GM18868 (cell line): ENCODE data around the gene LRRC36.
A peak's percentile ranks its signal among the peaks of the same experiment; 100 is the strongest.
"Not testable (repeated sequence)": the region's sequence is repeated elsewhere in the genome, so short reads cannot be mapped to it uniquely, and the experiment has no call there.

Experiments
- ATAC-seq: cut with Tn5 transposase; IDR thresholded peaks from one replicate; pipeline ENCODE4 v1.9.1; 2021; ENCODE audit warnings: mild to moderate bottlenecking, moderate library complexity; ENCODE audit not compliant: unreplicated experiment

The LRRC36 gene

DNA sequence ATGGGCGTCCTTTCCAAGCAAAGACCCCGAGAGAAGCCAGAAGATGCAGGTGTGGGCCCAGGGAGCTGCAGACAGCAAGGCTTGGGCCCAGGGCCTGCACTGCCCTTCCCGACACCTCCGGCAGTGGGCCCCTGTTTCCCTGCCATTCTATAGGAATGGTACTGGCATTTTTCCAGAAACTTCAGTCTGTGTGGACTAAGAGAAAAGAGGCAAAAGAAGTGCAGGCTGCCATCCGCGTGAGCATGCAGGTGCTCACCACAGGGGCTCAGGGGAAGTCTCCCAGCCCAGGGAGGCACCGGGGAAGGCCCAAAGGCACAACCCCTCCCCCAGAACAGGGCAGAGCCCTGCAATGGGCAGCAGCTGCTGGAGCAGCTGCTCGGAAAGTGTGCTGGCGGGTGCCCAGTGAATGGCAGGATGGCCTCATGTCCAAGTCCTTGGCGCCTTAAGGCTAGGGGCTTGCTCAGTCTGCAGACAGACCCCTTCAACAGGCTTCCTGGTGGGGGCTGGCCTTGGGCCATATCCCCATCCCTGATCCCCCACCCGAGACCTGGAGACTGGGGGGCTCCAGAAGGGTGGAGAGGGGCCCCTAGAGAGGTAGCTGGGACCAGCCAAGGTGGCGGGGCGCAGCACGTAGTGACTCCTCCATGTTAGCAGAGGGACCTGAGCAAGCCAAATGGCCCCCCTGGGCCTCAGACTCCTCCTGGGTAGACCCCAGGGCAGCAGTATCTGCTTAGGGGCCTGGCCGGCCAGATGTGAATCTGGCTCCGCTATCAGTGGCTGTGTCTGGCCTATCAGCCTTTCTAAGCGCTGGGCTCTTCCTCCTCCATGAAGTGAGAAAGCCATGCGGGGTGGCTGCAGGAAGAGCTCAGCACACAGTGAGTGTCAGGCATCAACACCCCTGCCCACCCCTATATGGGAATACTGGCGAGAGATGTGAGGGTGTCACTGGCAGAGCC lies 73.4 kb downstream of the LRRC36 start:
- ATAC-seq, result no peak

DNA sequence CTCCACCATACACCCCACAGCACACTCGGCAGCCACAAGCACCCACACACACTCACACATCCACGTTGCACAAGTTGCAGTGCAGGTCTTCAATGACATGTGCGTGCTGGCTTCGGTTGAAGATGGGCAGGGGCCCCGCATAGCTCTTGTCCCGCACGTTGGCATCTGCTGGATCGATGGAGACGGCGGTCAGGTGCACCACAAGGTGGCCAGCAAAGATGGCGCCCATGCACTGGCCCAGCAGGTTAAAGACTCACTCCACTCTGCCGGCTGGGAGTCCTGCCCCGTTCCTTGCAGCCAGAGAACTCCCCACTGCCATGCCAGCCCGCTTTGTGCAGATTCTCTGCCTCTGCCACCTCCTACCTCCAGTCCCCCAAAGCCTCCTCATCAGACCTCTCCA lies 74.3 kb downstream of the LRRC36 start:
- no peak for ATAC-seq

- ATAC-seq, result no peak
These were observed 77.5 kb downstream of the LRRC36 start for GRCh38 chr16:67403976-67404555.

DNA sequence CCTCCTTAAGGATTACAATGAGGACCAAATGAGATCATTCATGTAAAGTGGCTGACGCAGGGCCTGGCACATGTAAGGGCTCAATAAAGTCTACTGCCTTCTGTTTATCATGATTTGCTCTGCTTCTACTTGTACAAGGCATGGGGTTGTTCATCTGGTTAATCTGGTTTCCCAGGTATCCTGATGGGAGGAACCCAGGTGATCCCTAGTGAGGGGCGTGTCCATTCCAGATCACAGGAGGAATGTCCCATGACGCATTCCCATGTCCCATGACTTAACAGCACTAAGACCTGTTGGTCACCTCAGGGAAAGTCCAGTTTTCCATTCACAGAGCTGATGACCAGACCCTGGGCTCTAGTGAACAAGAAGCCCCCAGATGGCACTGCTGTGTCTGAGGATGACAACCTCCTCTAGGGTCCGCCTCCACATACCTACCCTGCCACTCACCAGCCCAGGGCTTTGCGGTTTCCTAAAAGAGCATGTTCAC lies 78.2 kb downstream of the LRRC36 start:
- no peak for ATAC-seq

GRCh38 chr16:67405336-67405735 lies 78.7 kb downstream of the LRRC36 start:
- no peak for ATAC-seq

DNA sequence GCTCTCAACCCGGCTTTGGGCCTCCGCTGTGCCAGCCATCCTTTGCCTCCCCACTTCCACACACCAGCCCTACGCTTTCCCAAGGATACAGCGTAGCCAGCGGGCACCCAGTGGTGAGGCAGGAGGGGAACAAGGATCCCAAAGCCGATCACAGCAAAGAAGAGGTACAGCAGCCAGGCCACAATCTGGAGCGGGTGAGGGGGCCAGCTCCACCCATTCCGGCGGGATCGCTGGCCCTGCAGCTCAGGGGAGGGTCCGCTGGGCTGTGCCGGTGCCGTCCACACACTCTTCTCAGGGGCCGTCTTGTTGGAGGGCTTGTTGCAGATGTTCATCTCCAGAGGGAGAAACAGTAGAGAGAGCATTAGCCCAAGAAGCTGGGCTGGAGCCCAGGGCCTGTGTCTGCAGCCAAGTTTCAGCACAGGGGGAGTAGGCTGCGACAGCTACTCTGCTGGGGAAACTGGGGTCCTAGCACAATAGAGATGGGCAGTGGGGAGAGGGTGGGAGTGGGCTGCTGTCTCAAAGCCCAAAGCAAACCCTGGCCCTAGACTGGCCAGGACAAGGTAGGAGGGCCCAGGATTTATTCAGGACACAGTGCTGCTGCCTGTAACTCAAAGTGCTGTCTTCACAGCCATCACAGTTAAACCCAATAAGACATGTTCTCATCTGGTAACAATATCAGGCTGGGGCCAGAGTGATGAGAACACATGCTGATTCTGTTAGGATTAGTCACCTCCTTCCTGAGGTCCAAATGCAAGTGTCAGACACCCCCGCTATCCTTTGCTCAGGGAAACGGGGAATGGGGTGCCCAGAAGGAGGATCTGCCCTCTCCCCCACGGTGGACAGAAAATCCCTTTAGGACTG lies 79.7 kb downstream of the LRRC36 start:
- no peak for ATAC-seq

- no peak for ATAC-seq
These were observed 80.7 kb downstream of the LRRC36 start for GRCh38 chr16:67407176-67407787.

DNA sequence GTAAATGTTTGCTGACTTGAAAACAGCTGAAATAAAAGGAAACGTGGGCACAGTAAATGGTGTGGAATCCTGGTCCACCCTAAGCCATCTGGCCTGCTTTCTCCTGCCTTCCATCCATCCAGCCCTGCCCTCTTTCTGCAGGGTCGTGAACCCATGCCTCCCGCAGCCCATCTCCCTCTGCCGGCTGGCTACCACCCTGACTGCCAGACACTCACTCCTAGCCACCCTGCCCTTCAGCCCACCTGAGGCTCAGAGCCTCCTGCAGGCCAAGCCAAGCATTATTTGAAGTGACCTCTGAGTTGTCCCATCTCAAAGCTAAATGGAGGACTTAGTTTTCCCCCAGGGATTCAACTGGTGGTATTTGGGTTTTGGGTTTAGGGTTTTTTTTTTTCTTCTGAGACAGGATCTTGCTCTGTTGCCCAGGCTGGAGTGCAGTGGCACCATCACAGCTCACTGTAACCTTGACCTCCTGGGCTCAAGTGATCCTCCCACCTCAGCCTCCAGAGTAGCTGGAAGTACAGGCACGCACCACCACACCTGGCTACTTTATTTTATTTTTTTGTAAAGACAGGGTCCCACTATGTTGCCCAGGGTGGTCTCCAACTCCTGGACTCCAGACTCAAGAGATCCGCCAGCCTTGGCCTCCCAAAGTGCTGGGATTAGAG lies 81.3 kb downstream of the LRRC36 start:
- ATAC-seq, result no peak

GRCh38 chr16:67409631-67410030 lies 83.0 kb downstream of the LRRC36 start:
- no peak for ATAC-seq

GRCh38 chr16:67411339-67411738 lies 84.7 kb downstream of the LRRC36 start:
- ATAC-seq, result no peak

GRCh38 chr16:67412294-67412693 lies 85.7 kb downstream of the LRRC36 start:
- ATAC-seq, result no peak

- ATAC-seq, result no peak
These were observed 87.6 kb downstream of the LRRC36 start for GRCh38 chr16:67413978-67414911.

DNA sequence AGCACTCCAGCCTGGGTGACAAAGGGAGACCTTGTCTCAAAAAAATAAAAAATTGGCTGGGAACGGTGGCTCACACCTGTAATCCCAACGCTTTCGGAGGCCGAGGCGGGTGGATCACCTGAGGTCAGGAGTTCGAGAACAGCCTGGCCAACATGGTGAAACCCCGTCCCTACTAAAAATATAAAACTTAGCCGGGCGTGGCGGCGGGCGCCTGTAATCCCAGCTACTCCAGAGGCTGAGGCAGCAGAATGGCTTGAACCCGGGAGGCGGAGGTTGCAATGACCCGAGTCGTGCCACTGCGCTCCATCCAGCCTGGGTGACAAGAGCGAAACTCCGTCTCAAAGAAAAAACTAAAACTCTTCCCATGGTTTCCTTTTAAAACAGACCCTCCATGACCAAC lies 88.8 kb downstream of the LRRC36 start:
- not testable (repeated sequence) for ATAC-seq

GRCh38 chr16:67415872-67416793 lies 89.5 kb downstream of the LRRC36 start, which contains the start of gene ZDHHC1:
ZDHHC1 (minus strand) TSS chr16:67416477; CDS start chr16:67407775, 8,702 bp downstream.
- peak; percentile 74 for ATAC-seq

- no peak for ATAC-seq
These were observed 90.9 kb downstream of the LRRC36 start for GRCh38 chr16:67417333-67418061.

GRCh38 chr16:67419502-67419901 lies 92.9 kb downstream of the LRRC36 start:
- no peak for ATAC-seq

DNA sequence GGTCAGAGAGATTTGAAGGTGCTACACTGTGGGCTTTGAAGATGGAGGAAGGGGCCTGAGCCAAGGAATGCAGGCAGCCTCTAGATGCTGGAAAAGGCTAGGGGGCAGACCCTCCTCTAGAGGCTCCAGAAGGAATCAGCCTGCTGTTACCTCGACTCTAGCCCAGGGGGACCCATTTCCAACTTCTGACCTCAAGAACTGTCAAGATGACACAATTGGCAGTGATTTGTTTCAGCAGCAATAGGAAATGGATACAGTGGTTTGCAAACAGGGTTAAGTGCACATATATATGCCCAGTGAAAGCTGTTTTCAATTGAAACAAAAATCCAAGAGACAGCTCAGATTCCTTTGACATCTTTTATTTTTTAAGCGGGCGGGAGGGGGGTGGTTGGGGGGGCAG lies 93.3 kb downstream of the LRRC36 start:
- no peak for ATAC-seq
